Endodermal cell (in vitro differentiated cells): ENCODE data around the gene PLVAP. TPM values are rescaled to one million over a fixed set of nuclear protein-coding genes. Genes with fewer than 3 reads are reported as not detected.
A peak's percentile ranks its signal among the peaks of the same experiment; 100 is the strongest.

ENCODE experiments used
- DNase-seq: peaks from one replicate; pipeline ENCODE4 v3.0.0-alpha.2; 2017
- H3K27ac ChIP-seq: 2 replicates; pipeline ENCODE4 v1.5.1; 2013; ENCODE audit warnings: mild to moderate bottlenecking, low read depth, low read length, moderate library complexity
- H3K27me3 ChIP-seq: 2 replicates; pipeline ENCODE4 v1.6.1; 2013; ENCODE audit warnings: mild to moderate bottlenecking, low read length, moderate library complexity; ENCODE audit not compliant: insufficient read depth, control insufficient read depth, poor library complexity, severe bottlenecking
- H3K36me3 ChIP-seq: 2 replicates; pipeline ENCODE4 v1.7.0; 2013; ENCODE audit warnings: mild to moderate bottlenecking, low read length, moderate library complexity; ENCODE audit not compliant: control insufficient read depth, insufficient read depth
- H3K4me1 ChIP-seq: one replicate; pipeline ENCODE4 v1.7.0; 2013; ENCODE audit warnings: low read length; ENCODE audit not compliant: control insufficient read depth, insufficient read depth
- H3K4me3 ChIP-seq: 2 replicates; pipeline ENCODE4 v1.5.1; 2013; ENCODE audit warnings: mild to moderate bottlenecking, low read length, moderate library complexity
- H3K9ac ChIP-seq: 2 replicates; pipeline ENCODE4 v1.6.1; 2013; ENCODE audit warnings: mild to moderate bottlenecking, low read length, moderate library complexity; ENCODE audit not compliant: poor library complexity, severe bottlenecking; ENCODE audit errors: extremely low read depth
- H3K9me3 ChIP-seq: 2 replicates; pipeline ENCODE4 v1.6.1; 2013; ENCODE audit warnings: mild to moderate bottlenecking, low read length, moderate library complexity; ENCODE audit not compliant: control insufficient read depth
- H3K27ac Mint-ChIP-seq: 2 replicates; pipeline ENCODE4 v1.8.0; 2020; ENCODE audit warnings: mixed read lengths
- H3K27me3 Mint-ChIP-seq: 2 replicates; pipeline ENCODE4 v1.8.0; 2021; ENCODE audit warnings: mild to moderate bottlenecking, mixed read lengths; ENCODE audit not compliant: insufficient read depth
- H3K36me3 Mint-ChIP-seq: 2 replicates; pipeline ENCODE4 v1.8.0; 2020; ENCODE audit warnings: low read depth, mixed read lengths
- H3K4me1 Mint-ChIP-seq: 2 replicates; pipeline ENCODE4 v1.8.0; 2020; ENCODE audit warnings: mixed read lengths
- H3K4me3 Mint-ChIP-seq: 2 replicates; pipeline ENCODE4 v1.8.0; 2020; ENCODE audit warnings: mild to moderate bottlenecking, moderate library complexity, mixed read lengths
- H3K9me3 Mint-ChIP-seq: 2 replicates; pipeline ENCODE4 v1.8.0; 2020; ENCODE audit warnings: mild to moderate bottlenecking, mixed read lengths
- CTCF ChIP-seq: fragments of 200-600 bp; sonication (generic); conservative IDR thresholded peaks from 2 replicates; pipeline ENCODE4 v1.5.0; 2021; ENCODE audit warnings: antibody characterized with exemption, mild to moderate bottlenecking
- WGBS, 2 experiments: methylation state at CpG; one replicate each; pipeline versions ENCODE4 v1.1.5 to v1.1.7; 2013; ENCODE audit warnings: missing lambda C conversion rate in 2 of 2, mixed read lengths in 1 of 2; ENCODE audit not compliant: insufficient coverage in 1 of 2, insufficient read length in 1 of 2; 5-methylcytosine and 5-hydroxymethylcytosine counted together
- total RNA-seq, 2 donors: library from RNA; stranded (reverse); fragmentation: NEBNext Ultra II Directional in 1 of 2; extraction: Animal tissue kit (Norgen Biotek cat#: 25700) in 1 of 2; gene quantifications; 2 replicates in 1 of 2; 3 replicates in 1 of 2; pipeline ENCODE4 v1.2.1, GENCODE V29; 2021

Gene PLVAP
- total RNA-seq, 2 donors from 2014 or later, result 0.44 TPM; not detected in 1

DNA sequence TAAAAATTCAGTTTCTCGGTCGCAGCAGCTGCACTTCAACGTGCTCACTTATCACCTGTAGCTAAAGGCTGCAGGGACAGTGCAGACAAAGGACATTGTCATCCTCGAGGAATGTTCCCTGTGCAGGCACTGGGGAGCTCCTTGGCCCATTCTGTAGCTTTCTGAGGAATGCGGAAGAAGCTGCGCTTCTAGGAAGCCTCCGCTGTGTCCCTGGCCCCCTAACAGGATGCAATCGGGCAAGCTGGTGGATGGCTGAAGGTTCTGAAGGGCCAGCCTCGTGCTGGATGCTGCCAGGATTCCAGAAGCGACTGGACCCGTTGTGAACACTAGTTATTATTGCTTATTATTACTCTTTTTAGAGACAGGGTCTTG is 50.6 kb downstream of the PLVAP start:
- Mint-ChIP-seq H3K4me3 (no peak overlapping the region), H3K36me3 (peaks cover 25% of the 10 kb centered on the region), H3K4me1 (peaks cover 1% of the 10 kb centered on the region), H3K27ac (no peak overlapping the region), H3K27me3 (peaks cover 24% of the 10 kb centered on the region), H3K9me3 (no peaks in the 10 kb centered on the region)
- DNase-seq, result peak; percentile 86
- H3K4me3 ChIP-seq, result no peak overlapping the region
- TF ChIP-seq CTCF, result no peak
- H3K27ac ChIP-seq, result no peak overlapping the region
- H3K9me3 ChIP-seq, result no peaks in the 10 kb centered on the region
- WGBS, 2 experiments, result 78 to 86% methylated on average over 9 to 11 of the region's 11 CpGs
- H3K27me3 ChIP-seq, result no peaks in the 10 kb centered on the region
- no peak overlapping the region for H3K9ac ChIP-seq
- no peaks in the 10 kb centered on the region for H3K4me1 ChIP-seq
- H3K36me3 ChIP-seq, result peaks cover 3% of the 10 kb centered on the region

DNA sequence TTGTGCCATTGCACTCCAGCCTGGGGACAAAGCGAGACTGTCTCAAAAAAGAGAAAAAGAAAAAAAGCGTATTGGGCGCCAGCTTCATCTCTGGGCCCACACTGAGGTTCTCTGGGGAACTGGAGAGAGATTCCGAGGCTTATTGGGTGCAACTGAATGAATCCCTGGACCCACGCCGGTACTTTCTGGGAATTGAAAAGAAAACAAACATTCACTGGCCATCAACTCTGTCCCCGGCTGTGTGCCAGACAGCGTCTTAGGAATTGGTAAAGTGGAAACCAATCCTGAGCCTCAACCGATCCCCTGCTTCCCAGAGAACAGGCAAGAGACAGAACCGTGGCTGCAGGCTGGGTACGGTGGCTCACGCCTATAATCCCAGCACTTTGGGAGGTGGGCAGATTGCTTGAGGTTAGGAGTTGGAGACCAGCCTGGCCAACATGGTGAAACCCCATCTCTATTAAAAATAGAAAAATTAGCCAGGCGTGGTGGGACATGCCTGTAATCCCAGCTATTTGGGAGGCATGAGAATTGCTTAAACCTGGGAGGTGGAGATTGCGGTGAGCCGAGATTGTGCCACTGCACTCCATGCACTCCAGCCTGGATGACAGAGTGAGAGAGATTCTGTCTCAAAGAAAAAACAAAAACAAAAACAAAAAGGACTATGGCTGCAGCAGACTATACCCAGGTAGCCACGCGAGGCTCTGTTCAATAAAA is 51.1 kb downstream of the PLVAP start:
- H3K4me3 Mint-ChIP-seq, result no peak overlapping the region
- WGBS, 2 experiments, result 91 to 92% methylated on average over 14 to 17 of the region's 17 CpGs

GRCh38 chr19:17325133-17325532 is 52.0 kb downstream of the PLVAP start:
- no peak for TF ChIP-seq CTCF
- Histone ChIP-seq H3K9ac (no peak overlapping the region), H3K36me3 (peaks cover 6% of the 10 kb centered on the region), H3K27ac (no peak overlapping the region), H3K4me1 (no peaks in the 10 kb centered on the region), H3K9me3 (no peaks in the 10 kb centered on the region), H3K27me3 (no peaks in the 10 kb centered on the region), H3K4me3 (no peak overlapping the region)
- Mint-ChIP-seq H3K9me3 (no peaks in the 10 kb centered on the region), H3K4me1 (peaks cover 1% of the 10 kb centered on the region), H3K27ac (no peak overlapping the region), H3K27me3 (peaks cover 14% of the 10 kb centered on the region), H3K4me3 (no peak overlapping the region), H3K36me3 (peaks cover 17% of the 10 kb centered on the region)
- no peak for DNase-seq
- 94 to 96% methylated on average over 15 to 20 of the region's 20 CpGs for WGBS, 2 experiments

More for the DNA sequence above, 51.1 kb downstream of the PLVAP start:
- no peak overlapping the region for H3K9ac ChIP-seq
- TF ChIP-seq CTCF, result no peak
- Mint-ChIP-seq H3K27ac (no peak overlapping the region), H3K9me3 (no peaks in the 10 kb centered on the region), H3K4me1 (peaks cover 1% of the 10 kb centered on the region), H3K36me3 (peaks cover 21% of the 10 kb centered on the region), H3K27me3 (peaks cover 22% of the 10 kb centered on the region)
- no peaks in the 10 kb centered on the region for H3K4me1 ChIP-seq
- no peaks in the 10 kb centered on the region for H3K27me3 ChIP-seq
- no peak overlapping the region for H3K4me3 ChIP-seq
- H3K36me3 ChIP-seq, result peaks cover 3% of the 10 kb centered on the region
- H3K27ac ChIP-seq, result no peak overlapping the region
- DNase-seq, result peak; percentile 45
- H3K9me3 ChIP-seq, result no peaks in the 10 kb centered on the region
